NCI-H2029 (cell line): ENCODE measurements around the gene ZACN.
"Not testable (repeated sequence)": the region's sequence is repeated elsewhere in the genome, so short reads cannot be mapped to it uniquely, and the experiment has no call there.

Experiments used
- DNase-seq: peaks from one replicate; lab custom pipeline; 2025; lab: John Stamatoyannopoulos, UW

ZACN gene

GRCh38 chr17:76054112-76054476 is 24.9 kb upstream of the ZACN start:
- no peak for DNase-seq

GRCh38 chr17:76056882-76057281 is 22.1 kb upstream of the ZACN start:
- DNase-seq, result no peak

GRCh38 chr17:76058264-76058663 is 20.7 kb upstream of the ZACN start:
- not testable (repeated sequence) for DNase-seq

GRCh38 chr17:76063875-76064546 is 15.0 kb upstream of the ZACN start:
- no peak for DNase-seq

- no peak for DNase-seq
These were observed 13.2 kb upstream of the ZACN start for GRCh38 chr17:76065775-76066174.

- no peak for DNase-seq
These were observed 7.3 kb upstream of the ZACN start for GRCh38 chr17:76071531-76072147.

GRCh38 chr17:76072148-76072858 is 6.7 kb upstream of the ZACN start, which contains the start of gene SRP68:
TSS of gene SRP68 (minus strand) at chr17:76072517. CDS start at chr17:76072491, 26 bp downstream.
- peak; percentile 84 for DNase-seq

- DNase-seq, result no peak
These were observed 4.3 kb upstream of the ZACN start, which contains the start of gene GALR2 for GRCh38 chr17:76074390-76075363. TSS of gene GALR2 (plus strand) at chr17:76074781. CDS start at chr17:76074884, 103 bp downstream.

GRCh38 chr17:76075364-76076145 is 3.4 kb upstream of the ZACN start:
- no peak for DNase-seq

GRCh38 chr17:76076146-76076764 is 2.7 kb upstream of the ZACN start:
- no peak for DNase-seq

GRCh38 chr17:76076765-76077583 is 2.0 kb upstream of the ZACN start:
- DNase-seq, result no peak

GRCh38 chr17:76077584-76078110 is 1.3 kb upstream of the ZACN start:
- no peak for DNase-seq

- DNase-seq, result not testable (repeated sequence)
These were observed 612 bp upstream of the ZACN start for GRCh38 chr17:76078370-76078769.

- DNase-seq, result no peak
These were observed 563 bp downstream of the ZACN start for GRCh38 chr17:76079535-76079955.

GRCh38 chr17:76079956-76080767 is 1.2 kb downstream of the ZACN start:
- no peak for DNase-seq

GRCh38 chr17:76080768-76081287 is 1.8 kb downstream of the ZACN start:
- no peak for DNase-seq

- no peak for DNase-seq
These were observed 2.6 kb downstream of the ZACN start for GRCh38 chr17:76081295-76082210.
